Left forelimb (tissue), 1 donor: Measurements from ENCODE around the gene EPB41L4B.
"Not testable (repeated sequence)": the region's sequence is repeated elsewhere in the genome, so short reads cannot be mapped to it uniquely, and the experiment has no call there.

ENCODE experiments used
- DNase-seq: peaks from one replicate; pipeline ENCODE4 v3.0.0-alpha.2; 2018; ENCODE audit warnings: low spot score

The EPB41L4B gene

GRCh38 chr9:109244179-109245132 lies 76.4 kb downstream of the EPB41L4B start:
- peak; percentile 77 for DNase-seq

- no peak for DNase-seq
Measured at GRCh38 chr9:109242741-109243140, 78.1 kb downstream of the EPB41L4B start.

DNA sequence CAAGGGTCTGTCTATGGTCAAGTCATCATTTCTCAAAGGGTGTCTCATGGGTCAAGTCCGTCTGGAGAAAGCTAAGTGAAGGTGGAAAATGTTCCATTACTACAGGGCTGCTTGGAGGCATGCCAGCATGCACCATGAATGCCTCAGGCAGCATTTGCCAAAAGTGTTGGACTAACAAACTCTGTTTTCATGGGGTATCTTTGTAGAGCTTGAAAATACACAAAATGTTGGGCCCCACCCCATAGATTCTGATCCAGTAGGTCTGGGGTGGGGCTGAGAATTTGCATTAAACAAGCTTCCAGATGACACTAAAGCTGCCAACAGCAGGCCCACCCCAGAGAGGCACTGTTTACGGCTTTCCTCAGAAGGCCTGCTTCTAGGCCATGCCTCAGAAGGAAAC lies 78.8 kb downstream of the EPB41L4B start:
- no peak for DNase-seq

DNA sequence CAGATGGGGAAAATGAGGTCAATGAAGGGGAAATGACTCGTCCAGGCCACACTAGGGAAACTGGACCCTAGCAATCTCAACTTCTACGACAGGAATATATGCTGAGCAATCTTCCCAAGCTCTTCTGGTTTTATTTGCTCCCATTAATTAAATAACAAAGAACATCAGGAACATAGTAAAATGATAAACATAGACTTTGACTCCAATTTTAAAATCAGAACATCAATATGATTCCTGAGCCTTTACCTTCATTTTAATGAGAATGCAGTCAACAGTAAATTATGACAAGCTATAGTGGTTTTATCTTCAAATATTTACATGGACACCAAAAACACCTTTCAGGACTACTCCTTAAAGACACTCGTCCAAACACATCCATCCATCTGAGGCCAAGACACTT lies 79.7 kb downstream of the EPB41L4B start:
- no peak for DNase-seq

DNA sequence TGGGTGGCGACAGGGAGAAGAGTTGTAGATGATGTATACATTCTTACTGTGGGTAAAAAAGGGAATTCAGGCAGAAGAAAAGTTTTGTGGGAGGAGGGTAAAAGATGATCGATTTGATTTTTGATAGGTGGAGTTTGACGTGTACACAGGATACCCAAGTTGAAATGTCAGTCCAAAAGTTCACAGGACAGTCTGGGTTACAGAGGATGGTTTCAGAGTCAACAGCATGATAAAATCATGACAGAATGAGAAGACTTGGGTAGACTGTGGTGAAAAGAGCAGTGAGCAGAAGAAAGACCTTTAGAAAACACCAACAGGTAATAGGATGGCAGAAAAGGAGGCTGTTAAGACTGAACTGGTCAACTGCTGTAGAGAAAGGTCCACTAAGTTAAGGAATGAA lies 81.6 kb downstream of the EPB41L4B start:
- DNase-seq = no peak

- no peak for DNase-seq
Measured at GRCh38 chr9:109238655-109239054, 82.2 kb downstream of the EPB41L4B start.

DNA sequence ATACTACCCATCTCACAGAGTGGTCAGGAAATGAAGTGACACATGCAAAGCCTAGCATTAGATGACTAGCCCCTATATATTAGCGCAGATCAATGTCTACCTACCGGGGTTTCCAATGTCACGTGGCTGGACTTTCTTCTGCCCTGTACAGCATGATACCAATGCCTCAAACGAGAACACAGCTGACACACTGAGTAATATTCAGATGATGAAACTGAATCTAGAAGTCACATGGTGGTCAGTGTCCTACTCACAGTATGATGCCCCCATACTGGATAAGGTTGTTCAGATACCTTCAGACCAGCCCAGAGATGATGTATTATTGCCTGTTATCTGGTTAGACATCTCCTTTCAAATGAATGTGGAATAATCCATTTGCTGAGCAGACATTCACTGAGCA lies 82.7 kb downstream of the EPB41L4B start:
- DNase-seq = no peak

DNA sequence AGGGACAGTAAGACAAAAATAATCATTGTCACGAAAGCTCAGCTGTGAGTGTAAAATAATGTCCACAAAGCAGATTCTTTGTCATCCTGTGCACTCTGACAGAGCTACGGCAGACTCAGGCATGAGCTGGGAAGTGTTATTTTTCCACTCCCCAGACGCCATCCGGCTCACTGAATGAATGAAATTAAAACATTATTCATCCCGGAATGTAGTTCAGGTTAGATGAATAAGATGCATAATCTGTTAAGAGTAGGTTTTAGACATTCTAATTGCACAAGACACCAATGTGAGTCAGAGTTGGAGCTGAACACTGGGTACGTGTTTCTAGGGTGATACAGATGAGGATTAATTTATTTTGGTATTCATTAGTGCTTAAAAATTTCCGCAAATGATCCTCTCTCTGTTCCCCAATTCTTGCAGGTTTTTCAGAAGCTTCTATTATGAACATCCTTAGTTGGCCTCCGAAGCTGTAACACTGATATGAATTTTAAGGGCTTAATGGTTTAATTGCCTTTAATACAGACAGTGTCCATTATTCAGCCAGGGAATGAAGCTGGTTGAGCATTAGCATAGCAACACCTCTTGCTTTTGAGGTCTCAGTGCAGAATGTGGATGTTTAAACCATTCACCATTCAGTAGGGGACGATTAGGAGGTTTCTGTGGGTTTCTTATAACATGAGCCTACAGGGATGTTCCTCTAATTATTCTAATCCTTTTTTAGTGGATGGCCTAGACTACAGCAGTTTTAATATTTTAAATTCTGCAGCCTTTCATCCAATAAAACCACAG lies 88.2 kb downstream of the EPB41L4B start:
- no peak for DNase-seq

DNA sequence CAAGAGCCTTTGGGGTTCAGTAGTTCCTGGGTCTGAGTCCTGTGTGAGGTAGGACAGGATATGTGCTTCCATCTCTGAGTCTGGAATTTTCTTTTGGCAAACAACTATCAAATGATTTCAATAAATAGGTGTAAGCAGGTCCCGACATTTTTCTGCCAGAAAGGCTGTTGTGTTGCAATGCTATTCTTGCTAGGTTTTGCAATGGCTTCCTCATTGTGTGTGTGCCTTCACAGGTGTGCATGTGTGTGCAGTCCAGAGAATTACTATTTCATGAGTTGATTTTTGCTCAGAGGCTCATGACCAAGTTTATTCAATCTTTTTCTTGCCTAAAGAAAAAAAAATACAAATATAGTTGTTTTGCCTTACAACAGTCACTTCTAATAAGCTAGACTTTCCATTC lies 89.3 kb downstream of the EPB41L4B start:
- no peak for DNase-seq

GRCh38 chr9:109230277-109230676 lies 90.6 kb downstream of the EPB41L4B start:
- DNase-seq = no peak

GRCh38 chr9:109229682-109230081 lies 91.2 kb downstream of the EPB41L4B start:
- DNase-seq = no peak

- no peak for DNase-seq
Measured at GRCh38 chr9:109228093-109228642, 92.7 kb downstream of the EPB41L4B start.

- no peak for DNase-seq
Measured at GRCh38 chr9:109225629-109226028, 95.2 kb downstream of the EPB41L4B start.

- no peak for DNase-seq
Measured at GRCh38 chr9:109224751-109225150, 96.1 kb downstream of the EPB41L4B start.

DNA sequence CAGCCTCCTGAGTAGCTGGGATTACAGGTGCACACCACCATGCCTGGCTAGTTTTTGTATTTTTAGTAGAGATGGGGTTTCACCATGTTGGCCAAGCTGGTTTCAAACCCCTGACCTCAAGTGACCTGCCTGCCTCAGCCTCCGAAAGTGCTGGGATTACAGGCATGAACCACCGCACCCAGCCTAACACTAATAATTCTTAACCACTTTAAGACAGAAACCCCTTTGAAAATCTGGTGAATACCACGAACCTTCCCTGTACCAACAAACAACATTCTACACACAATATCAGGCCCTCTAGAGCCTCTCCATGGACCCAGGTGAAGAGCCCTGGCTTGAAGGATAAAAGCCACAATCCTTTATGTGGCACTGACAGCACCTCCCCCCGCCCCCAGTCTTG lies 102.6 kb downstream of the EPB41L4B start:
- DNase-seq = not testable (repeated sequence)

GRCh38 chr9:109214414-109214813 lies 106.4 kb downstream of the EPB41L4B start:
- no peak for DNase-seq

DNA sequence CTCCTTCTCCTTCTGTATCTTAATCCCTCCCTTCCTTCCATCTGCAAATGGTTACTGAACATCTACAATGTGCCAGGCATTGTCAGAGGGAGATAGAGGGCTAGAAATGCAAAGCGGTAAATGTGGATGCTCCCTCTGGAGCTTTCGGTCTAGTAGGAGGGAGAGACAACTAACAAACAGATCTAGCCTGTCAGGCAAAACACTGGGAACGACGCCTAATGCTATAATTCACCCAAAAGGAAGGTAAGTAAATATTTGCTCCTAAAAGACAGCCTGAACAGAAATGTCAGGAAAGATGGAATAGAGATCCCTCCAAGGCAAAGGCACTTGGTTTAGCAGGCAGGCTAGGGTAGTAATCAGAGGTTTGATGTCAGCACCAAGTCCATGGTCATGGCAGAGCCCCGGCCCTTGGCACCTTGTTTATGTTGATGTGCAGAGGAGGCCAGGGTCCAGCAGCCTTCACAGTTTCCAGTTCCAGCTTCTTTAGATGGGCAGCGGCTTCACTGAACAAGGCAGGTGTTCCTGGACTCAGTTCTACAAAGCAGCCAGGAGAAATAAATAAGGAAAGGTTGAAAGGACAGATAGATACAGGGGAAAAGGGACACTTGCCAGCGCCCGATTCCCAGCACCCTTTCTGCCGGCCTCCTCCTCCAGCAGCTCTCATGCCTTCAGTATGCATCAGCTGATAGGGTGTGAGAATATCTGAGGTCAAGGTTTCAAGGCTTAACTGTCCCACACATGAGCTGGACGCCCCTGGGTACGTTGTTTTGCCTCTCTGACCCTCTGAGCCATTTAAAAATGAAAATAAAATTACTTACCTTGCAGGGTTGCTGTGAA lies 107.4 kb downstream of the EPB41L4B start:
- no peak for DNase-seq

DNA sequence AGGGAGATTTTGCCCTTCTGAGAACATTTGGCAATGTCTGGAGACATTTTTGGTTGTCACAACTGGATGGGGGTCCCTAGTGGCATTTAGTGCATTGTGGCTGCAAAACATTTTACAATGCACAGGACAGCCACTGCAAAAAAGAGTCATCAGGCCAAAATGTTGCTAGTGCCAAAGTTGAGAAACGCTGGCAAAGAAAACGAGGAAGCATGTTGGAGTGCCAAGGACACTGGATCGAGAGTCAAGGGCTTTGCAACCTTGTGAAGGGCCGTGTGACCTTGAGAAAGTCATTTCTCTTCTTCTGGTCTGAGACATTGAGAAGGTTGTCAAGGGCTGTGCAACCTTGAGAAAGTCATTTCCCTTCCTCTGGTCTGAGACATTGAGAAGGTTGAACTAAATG lies 108.1 kb downstream of the EPB41L4B start:
- no peak for DNase-seq

- DNase-seq = no peak
Measured at GRCh38 chr9:109206670-109207069, 114.2 kb downstream of the EPB41L4B start.

- DNase-seq = no peak
Measured at GRCh38 chr9:109205526-109205925, 115.3 kb downstream of the EPB41L4B start.

DNA sequence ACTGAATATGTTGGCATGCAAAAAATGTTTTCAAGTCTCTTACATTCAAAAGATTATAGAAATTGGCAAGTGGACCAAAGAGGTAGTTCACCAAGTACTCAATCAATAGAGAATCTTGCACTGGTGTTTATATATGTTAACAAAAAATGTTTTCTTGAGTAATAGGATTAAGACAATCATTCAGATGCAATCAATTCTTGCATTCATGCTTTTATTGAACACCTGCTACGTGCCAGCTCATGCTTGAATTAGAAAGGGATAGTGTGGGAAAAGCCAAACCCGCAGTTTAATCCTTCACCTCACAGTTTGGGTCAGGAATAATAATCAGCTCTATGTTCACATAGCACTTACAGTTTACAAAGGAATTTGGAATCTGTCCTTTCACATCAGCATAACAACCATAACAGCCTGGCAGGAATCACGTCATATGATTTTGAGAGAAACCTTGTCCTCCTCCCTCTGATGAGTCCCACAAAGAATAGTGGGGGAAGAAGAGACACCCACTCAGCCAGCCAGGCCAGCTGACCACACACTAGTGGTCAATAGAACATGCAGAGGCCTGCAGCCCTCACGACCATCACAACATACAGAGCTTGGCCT lies 117.0 kb downstream of the EPB41L4B start:
- DNase-seq = no peak
